ENCODE results near the gene LRRC7. TPM values are rescaled to one million over a fixed set of nuclear protein-coding genes. Genes with fewer than 3 reads are reported as not detected.
A peak's percentile ranks its signal among the peaks of the same experiment; 100 is the strongest.

LRRC7 gene
- total RNA-seq, 1 experiment from 2014 or later: not detected

DNA sequence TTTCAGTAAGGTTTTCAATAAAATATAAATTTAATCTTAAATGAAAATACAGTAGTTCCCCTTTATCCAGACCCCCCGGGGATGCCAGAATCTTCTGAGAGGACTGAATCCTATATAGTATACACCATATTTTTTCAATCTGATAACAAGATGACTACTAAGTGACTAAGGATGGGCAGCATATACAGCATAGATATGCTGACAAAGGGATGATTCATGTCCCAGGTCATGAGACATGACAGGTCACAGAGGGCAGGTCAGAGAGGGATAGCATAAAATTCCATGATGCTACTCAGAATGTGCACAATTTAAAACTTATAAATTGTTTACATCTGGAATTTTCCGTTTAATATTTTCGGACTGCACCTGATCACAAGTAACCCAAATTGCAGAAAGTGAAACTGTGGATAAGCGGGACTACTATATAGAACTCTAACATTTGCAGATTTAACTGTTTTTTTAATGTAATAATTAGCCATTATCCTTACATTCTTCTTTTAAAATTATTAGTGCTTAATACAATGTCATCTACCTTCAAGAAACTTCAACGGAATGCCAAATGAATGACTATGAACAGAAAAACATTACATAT lies 588.9 kb downstream of the LRRC7 start:
- DNase-seq (ENCODE audit: low read depth, low spot score) (peak; percentile 71), ATAC-seq (peak; percentile 81)
- POLR2A ChIA-PET: interaction anchor here (0.6 kb wide), 1 partner anchor 158 kb away, joined by 3 read pairs; no protein-coding TSS in a partner anchor
- BruUV-seq (replicated peaks): no TSS peak
- no peak overlapping the region for H3K27ac ChIP-seq (ENCODE audit: low read length)
- no peaks in the 10 kb centered on the region for H3K9me3 ChIP-seq (ENCODE audit: control insufficient read depth, insufficient read depth, low read depth, low read length)
- CTCF ChIA-PET: no interaction called here
- H3K27me3 ChIP-seq (ENCODE audit: control insufficient read depth, insufficient read depth, low read length): no peaks in the 10 kb centered on the region
- in situ Hi-C loops (cut with HindIII; ENCODE audit: low pct_unique_long_range_greater_than_20kb, low sequenced_read_pairs): no loop called here
- no peak overlapping the region for H3K4me3 ChIP-seq (ENCODE audit: low read depth in 2 of 2, low read length in 2 of 2)
- intact Hi-C loops (cut with micrococcal nuclease; ENCODE audit: unreplicated experiment): no loop called here
- no peaks in the 10 kb centered on the region; the same call in 1 of the 2 replicates for H3K36me3 ChIP-seq (ENCODE audit: control insufficient read depth, insufficient read depth, low read length)
- no peaks in the 10 kb centered on the region; the same call in 1 of the 2 replicates for H3K4me1 ChIP-seq (ENCODE audit: control insufficient read depth, insufficient read depth, low read length)
- TF ChIP-seq, protein P1, sequence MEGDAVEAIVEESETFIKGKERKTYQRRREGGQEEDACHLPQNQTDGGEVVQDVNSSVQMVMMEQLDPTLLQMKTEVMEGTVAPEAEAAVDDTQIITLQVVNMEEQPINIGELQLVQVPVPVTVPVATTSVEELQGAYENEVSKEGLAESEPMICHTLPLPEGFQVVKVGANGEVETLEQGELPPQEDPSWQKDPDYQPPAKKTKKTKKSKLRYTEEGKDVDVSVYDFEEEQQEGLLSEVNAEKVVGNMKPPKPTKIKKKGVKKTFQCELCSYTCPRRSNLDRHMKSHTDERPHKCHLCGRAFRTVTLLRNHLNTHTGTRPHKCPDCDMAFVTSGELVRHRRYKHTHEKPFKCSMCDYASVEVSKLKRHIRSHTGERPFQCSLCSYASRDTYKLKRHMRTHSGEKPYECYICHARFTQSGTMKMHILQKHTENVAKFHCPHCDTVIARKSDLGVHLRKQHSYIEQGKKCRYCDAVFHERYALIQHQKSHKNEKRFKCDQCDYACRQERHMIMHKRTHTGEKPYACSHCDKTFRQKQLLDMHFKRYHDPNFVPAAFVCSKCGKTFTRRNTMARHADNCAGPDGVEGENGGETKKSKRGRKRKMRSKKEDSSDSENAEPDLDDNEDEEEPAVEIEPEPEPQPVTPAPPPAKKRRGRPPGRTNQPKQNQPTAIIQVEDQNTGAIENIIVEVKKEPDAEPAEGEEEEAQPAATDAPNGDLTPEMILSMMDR (IDR thresholded peaks at IDR 0.05): no peak
- TF ChIP-seq, protein P2, sequence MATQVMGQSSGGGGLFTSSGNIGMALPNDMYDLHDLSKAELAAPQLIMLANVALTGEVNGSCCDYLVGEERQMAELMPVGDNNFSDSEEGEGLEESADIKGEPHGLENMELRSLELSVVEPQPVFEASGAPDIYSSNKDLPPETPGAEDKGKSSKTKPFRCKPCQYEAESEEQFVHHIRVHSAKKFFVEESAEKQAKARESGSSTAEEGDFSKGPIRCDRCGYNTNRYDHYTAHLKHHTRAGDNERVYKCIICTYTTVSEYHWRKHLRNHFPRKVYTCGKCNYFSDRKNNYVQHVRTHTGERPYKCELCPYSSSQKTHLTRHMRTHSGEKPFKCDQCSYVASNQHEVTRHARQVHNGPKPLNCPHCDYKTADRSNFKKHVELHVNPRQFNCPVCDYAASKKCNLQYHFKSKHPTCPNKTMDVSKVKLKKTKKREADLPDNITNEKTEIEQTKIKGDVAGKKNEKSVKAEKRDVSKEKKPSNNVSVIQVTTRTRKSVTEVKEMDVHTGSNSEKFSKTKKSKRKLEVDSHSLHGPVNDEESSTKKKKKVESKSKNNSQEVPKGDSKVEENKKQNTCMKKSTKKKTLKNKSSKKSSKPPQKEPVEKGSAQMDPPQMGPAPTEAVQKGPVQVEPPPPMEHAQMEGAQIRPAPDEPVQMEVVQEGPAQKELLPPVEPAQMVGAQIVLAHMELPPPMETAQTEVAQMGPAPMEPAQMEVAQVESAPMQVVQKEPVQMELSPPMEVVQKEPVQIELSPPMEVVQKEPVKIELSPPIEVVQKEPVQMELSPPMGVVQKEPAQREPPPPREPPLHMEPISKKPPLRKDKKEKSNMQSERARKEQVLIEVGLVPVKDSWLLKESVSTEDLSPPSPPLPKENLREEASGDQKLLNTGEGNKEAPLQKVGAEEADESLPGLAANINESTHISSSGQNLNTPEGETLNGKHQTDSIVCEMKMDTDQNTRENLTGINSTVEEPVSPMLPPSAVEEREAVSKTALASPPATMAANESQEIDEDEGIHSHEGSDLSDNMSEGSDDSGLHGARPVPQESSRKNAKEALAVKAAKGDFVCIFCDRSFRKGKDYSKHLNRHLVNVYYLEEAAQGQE (IDR thresholded peaks at IDR 0.05; ENCODE audit: insufficient read depth in 1 of 2, low read depth in 2 of 2, low read length in 1 of 2): no peak
- no peak for TF ChIP-seq POLR2AphosphoS5 (IDR thresholded peaks at IDR 0.05; ENCODE audit: low read depth, low read length)
- TF ChIP-seq SIN3A (IDR thresholded peaks at IDR 0.05; ENCODE audit: borderline replicate concordance, insufficient read depth, low read depth, low read length): no peak
- TF ChIP-seq TCF7L2 (IDR thresholded peaks at IDR 0.05; ENCODE audit: low read depth, low read length): no peak

DNA sequence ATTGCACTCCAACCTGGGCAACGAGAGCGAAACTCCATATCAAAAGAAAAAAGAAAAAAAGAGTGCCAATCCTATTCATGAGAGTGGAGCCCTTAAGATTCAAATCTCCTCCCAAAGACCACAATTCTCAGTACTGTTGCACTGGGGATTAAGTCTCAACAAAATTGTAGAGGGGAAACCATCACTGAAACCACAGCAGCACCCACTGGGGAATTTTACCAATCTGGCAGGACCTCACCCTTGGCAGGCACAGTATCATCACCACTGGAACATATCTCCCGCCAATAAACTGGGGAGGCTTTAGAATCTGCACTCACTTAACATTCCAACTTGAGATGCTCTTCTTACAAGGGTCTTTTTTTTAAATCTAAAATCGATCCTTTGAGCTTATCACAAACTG lies 596.6 kb downstream of the LRRC7 start:
- in situ Hi-C loops (cut with HindIII; ENCODE audit: low pct_unique_long_range_greater_than_20kb, low sequenced_read_pairs): no loop called here
- H3K36me3 ChIP-seq (ENCODE audit: control insufficient read depth, insufficient read depth, low read length): peaks cover 2% of the 10 kb centered on the region; the same call in 1 of the 2 replicates
- TF ChIP-seq SIN3A (IDR thresholded peaks at IDR 0.05; ENCODE audit: borderline replicate concordance, insufficient read depth, low read depth, low read length): no peak
- POLR2A ChIA-PET: no interaction called here
- DNase-seq (ENCODE audit: low read depth, low spot score) (no peak), ATAC-seq (no peak)
- H3K9me3 ChIP-seq (ENCODE audit: control insufficient read depth, insufficient read depth, low read depth, low read length): no peaks in the 10 kb centered on the region
- no peaks in the 10 kb centered on the region for H3K4me1 ChIP-seq (ENCODE audit: control insufficient read depth, insufficient read depth, low read length)
- H3K4me3 ChIP-seq (ENCODE audit: low read depth in 2 of 2, low read length in 2 of 2): no peak overlapping the region
- no peaks in the 10 kb centered on the region for H3K27me3 ChIP-seq (ENCODE audit: control insufficient read depth, insufficient read depth, low read length)
- H3K27ac ChIP-seq (ENCODE audit: low read length): no peak overlapping the region
- BruUV-seq (replicated peaks): no TSS peak
- CTCF ChIA-PET: no interaction called here
- intact Hi-C loops (cut with micrococcal nuclease; ENCODE audit: unreplicated experiment): no loop called here

DNA sequence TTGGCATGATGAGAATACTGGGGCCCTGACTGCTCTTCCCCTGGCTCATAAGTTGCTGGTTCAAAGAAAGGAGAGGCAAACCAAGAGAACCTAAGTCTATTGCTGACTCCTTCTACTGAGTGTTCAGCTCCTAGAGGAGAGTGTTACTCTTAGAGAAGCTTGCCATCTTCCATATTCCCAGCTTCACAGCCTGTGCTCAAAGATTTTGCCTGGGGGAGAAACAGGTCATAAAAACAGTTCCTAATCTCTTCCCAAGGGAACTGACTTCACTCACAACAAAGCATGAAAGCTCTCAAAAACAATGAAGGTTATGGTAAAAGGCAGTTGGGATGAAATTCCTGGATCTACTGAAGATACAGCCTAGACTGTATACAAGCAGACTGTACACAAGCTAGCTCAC lies 600.6 kb downstream of the LRRC7 start:
- no TSS peak for BruUV-seq (replicated peaks)
- intact Hi-C loops (cut with micrococcal nuclease; ENCODE audit: unreplicated experiment): no loop called here

More for the DNA sequence above, 600.6 kb downstream of the LRRC7 start:
- peaks cover 4% of the 10 kb centered on the region; the same call in 1 of the 2 replicates for H3K36me3 ChIP-seq (ENCODE audit: control insufficient read depth, insufficient read depth, low read length)
- no peak overlapping the region for H3K4me3 ChIP-seq (ENCODE audit: low read depth in 2 of 2, low read length in 2 of 2)
- no peaks in the 10 kb centered on the region for H3K4me1 ChIP-seq (ENCODE audit: control insufficient read depth, insufficient read depth, low read length)
- TF ChIP-seq, protein P2 (IDR thresholded peaks at IDR 0.05; ENCODE audit: insufficient read depth in 1 of 2, low read depth in 2 of 2, low read length in 1 of 2): no peak
- TF ChIP-seq TCF7L2 (IDR thresholded peaks at IDR 0.05; ENCODE audit: low read depth, low read length) (no peak), POLR2AphosphoS5 (IDR thresholded peaks at IDR 0.05; ENCODE audit: low read depth, low read length) (no peak), SIN3A (IDR thresholded peaks at IDR 0.05; ENCODE audit: borderline replicate concordance, insufficient read depth, low read depth, low read length) (no peak)
- TF ChIP-seq, protein P1 (IDR thresholded peaks at IDR 0.05): no peak
- no peaks in the 10 kb centered on the region for H3K27me3 ChIP-seq (ENCODE audit: control insufficient read depth, insufficient read depth, low read length)
- in situ Hi-C loops (cut with HindIII; ENCODE audit: low pct_unique_long_range_greater_than_20kb, low sequenced_read_pairs): no loop called here
- ATAC-seq (no peak), DNase-seq (ENCODE audit: low read depth, low spot score) (no peak)
- POLR2A ChIA-PET: interaction anchor here (0.6 kb wide), 1 partner anchor 165 kb away, joined by 3 read pairs; no protein-coding TSS in a partner anchor
- H3K27ac ChIP-seq (ENCODE audit: low read length): no peak overlapping the region
- CTCF ChIA-PET: no interaction called here
- no peaks in the 10 kb centered on the region for H3K9me3 ChIP-seq (ENCODE audit: control insufficient read depth, insufficient read depth, low read depth, low read length)

Measured in Panc1 (cell line).